Frontal cortex (tissue), 4 donors: ENCODE results near the gene MGAT5B. TPM values are rescaled to one million over a fixed set of nuclear protein-coding genes. Genes with fewer than 3 reads are reported as not detected.

Source experiments
- DNase-seq, 2 donors: peaks; one replicate each; pipeline ENCODE4 v3.0.0; 2012; ENCODE audit warnings: low spot score in 2 of 2
- FAIRE-seq: peaks from 2 replicates; lab custom pipeline; 2012; peaks lifted over from hg19 to GRCh38; lab: Jason Lieb, UNC
- total RNA-seq: library from RNA; depleted of rRNA; stranded (reverse); fragments of >200 nt; gene quantifications from one replicate; pipeline ENCODE4 v1.2.3, GENCODE V29; 2014
- donor health status: control.
- donor health status: control.
- donor health status: control.

The MGAT5B gene
- total RNA-seq, 1 donor from 2014 or later: 16.3 TPM

DNA sequence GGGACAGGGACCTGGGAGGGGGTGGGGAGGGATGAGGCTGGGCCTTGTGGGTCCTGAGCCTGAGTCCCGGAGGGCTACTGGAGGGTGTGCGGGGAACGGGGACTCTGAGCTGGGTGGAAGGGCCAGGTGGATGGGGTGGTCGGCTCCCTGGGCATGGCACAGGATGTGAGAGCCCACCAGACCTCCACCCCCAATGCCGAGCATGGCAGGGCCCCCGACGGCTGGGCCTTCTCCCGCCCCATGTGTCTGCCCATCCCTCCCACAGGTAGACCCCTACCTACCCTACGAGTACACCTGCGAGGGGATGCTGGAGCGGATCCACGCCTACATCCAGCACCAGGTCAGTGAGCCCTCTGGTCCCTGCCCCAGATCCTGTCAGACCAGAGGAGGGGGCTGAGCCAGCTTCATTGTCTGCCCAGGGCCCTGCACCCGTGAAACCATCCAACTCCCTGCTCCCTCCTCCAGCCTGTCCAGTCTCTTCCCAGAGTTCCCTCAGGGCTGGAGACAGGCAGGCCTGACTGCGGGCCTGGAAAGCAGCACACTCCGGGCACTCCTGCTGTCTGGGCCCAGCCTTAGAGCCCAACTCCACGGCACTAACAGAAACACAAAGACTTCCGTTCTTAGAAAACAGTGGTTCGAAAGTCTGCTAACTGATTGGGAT, 78.0 kb downstream of the MGAT5B start:
- DNase-seq (no peak), FAIRE-seq (no peak)

GRCh38 chr17:76946772-76947135, 78.5 kb downstream of the MGAT5B start:
- FAIRE-seq: no peak
- no peak for DNase-seq

DNA sequence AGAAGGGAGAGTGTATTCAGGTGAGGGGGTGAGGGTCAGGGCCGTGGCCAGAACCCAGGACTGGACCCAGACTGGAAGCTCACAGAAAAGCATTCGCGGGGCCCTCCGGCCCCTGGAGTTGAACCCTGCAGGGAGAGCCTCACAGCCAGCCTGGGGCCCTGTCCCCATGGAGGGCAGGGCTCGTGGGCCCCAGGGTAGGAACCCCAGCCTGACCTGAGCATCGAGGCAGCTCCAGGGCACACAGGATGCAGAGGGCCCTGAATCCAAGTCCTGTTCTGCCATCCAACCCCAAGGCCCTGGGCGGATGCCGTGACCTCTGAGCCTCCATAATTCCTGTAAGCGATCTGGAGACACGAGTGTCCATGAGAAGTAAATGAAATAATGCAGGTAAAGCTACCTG, 79.1 kb downstream of the MGAT5B start:
- FAIRE-seq: no peak
- DNase-seq: no peak

DNA sequence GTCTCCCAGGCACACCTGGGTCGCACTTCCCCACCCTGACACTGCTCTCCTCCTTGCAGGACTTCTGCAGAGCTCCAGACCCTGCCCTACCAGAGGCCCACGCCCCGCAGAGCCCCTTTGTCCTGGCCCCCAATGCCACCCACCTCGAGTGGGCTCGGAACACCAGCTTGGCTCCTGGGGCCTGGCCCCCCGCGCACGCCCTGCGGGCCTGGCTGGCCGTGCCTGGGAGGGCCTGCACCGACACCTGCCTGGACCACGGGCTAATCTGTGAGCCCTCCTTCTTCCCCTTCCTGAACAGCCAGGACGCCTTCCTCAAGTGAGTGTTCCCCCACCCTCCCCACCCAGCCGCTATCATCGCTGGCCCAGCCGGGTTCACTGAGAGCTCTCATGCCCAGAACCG, 79.6 kb downstream of the MGAT5B start:
- DNase-seq (no peak), FAIRE-seq (no peak)

DNA sequence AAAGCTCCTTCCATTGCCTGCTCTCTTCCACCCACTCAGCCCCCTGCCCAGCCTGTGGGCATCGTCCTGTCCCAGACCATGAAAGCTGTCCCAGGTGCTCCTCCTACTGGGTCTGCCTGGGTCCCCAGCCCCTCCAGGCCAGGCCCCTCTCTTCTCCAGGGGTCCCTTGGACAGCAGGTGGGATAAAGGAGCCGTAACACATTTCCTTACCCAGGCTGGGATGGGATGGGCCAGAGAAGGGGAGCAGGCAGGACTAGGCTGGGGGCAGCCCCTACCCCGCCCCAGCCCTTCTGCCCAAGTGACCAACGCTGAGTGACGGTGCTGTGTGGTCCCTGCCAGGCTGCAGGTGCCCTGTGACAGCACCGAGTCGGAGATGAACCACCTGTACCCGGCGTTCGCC, 80.1 kb downstream of the MGAT5B start:
- FAIRE-seq (no peak), DNase-seq (no peak)

DNA sequence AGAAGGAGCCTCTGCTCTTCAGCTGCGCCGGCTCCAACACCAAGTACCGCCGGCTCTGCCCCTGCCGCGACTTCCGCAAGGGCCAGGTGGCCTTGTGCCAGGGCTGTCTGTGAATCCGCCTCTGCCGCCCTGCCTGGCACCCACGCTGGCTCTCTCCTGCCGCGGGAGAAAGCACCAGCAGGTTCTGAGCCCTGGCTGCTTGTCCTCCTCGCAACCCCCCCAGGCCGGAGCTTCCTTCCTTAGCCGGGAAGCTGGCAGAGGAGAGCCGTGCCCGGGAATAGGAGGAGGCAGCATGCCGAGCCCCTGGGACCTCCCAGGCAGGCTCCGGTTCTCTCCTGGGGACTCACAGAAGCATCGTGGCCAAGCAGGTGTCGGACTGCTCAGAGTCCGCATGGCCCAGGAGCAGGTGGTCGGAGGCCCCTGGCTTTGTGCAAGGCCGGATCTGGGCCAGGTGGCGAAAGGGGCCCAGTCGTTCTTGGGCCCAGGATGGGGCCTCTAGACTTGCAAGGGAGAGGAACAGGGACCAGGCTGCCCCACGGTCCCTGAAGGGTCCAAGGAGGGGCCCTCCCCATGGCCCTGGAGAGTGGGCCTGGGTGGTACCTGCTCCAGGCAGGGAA, 80.6 kb downstream of the MGAT5B start:
- DNase-seq (no peak), FAIRE-seq (no peak)

DNA sequence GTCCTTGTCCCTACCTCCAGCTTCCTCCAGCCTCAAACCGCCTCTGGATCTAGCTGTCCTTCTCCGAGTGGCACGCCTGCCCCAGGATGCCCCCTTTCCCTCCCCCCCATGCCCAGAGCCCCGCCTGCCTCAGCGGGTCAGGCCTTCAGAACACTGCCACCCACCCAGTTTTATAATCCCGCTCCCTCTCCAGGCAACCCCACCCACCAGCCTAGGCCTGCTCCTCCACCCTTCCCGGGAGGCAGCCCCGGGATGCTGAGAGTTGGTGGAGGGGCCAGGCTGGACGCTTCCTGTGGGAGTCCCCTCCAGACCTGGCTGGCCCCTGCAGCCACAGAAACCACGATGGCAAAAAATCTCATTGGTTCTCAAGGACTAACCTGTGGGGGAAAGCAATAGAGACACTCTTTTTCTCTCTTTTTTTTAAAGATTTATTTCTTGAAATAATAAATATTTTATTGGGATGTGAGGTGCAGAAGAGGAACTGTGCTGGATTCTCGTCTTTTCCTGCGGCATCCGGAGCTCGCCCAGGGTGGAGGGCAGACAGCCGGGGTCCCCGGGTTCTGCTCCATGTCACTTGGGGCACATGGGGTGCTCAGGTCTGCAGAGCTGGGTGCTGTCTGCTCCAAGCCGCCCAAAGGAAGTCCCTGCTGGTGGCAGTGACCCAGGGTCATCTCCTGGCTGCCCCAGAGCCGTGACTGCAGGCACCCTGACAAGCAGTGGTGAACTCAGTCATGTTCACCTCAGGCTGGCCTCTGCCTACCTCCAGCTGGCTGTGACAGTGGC, 81.9 kb downstream of the MGAT5B start:
- no peak for DNase-seq
- FAIRE-seq: no peak

GRCh38 chr17:76951375-76951905, 83.2 kb downstream of the MGAT5B start:
- FAIRE-seq (no peak), DNase-seq (no peak)

DNA sequence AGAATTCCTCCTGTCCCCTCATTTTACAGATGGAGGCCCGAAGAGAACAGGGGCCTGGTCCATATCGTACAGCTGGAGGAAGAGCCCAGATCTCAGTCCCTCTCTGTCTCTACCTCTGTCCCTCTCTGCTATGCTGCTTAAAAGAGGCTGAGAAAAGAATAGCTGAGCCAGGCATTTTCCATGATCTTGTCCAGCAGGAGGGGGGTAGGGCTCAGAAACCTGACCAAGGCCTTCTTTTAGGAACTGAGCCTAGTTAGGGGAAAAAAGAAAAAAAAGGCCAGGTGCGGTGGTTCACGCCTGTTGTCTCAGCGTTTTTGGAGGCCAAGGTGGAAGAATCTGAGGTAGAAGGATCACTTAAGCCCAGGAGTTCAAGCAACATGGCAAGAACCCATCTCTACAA, 84.2 kb downstream of the MGAT5B start:
- no peak for FAIRE-seq

DNA sequence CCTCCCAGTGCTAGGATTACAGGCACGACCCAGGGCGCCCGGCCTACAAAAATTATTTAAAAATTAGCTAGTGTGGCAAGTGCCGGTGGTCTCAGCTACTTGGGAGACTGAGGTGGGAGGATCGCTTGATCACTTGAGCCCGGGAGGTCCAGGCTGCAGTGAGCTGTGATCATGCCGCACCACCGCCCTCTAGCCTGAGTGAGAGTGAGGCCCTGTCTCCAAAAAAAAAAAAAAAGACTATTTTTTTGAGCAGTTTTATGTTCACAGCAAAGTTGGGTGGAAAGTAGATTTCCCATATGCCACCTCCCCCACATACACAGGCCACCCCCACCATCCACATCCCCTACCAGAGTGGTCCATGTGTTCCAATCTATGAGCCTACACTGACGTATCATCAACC, 84.9 kb downstream of the MGAT5B start:
- DNase-seq (no peak), FAIRE-seq (no peak)

More for the DNA sequence above, 84.2 kb downstream of the MGAT5B start:
- DNase-seq: no peak

DNA sequence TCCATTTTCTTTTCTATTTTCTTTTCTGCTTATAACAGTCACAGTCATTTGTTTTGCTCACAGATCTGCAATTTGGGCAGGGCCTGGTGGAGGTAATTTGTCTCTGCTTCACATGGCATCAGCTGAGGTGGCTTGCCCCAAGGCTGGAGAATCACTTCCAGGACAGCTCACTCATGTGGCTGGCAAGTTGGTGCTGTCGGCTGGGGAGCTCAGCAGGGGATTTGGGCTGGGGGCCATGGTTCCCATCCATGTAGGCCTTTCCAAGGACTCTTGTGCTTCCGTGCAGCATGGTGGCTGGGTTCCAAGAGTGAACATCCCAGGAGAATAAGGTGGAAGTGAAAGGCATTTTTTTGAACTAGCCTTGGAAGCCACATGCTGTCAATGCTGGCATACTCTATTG, 85.7 kb downstream of the MGAT5B start:
- DNase-seq: no peak

DNA sequence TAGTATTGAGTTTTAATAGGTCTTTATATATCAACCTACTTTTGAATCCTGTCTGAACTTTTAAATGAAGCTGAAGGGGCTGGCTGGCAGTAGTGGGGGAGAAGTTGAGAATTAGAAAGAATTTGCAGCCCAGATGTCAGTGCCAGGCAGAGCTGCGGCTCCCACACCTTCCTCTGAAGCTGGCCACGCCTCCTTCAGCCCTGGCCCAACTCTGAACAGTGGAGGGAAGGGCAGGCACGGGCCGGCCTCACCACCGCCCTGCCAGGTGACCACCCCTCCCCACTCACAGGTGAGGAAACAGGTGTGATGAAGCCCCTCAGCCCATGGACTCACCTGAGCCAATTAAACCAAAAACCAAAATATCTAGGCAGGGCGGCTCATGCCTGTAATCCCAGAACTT, 87.0 kb downstream of the MGAT5B start:
- no peak for FAIRE-seq
- no peak for DNase-seq

More for the DNA sequence above, 85.7 kb downstream of the MGAT5B start:
- no peak for FAIRE-seq

DNA sequence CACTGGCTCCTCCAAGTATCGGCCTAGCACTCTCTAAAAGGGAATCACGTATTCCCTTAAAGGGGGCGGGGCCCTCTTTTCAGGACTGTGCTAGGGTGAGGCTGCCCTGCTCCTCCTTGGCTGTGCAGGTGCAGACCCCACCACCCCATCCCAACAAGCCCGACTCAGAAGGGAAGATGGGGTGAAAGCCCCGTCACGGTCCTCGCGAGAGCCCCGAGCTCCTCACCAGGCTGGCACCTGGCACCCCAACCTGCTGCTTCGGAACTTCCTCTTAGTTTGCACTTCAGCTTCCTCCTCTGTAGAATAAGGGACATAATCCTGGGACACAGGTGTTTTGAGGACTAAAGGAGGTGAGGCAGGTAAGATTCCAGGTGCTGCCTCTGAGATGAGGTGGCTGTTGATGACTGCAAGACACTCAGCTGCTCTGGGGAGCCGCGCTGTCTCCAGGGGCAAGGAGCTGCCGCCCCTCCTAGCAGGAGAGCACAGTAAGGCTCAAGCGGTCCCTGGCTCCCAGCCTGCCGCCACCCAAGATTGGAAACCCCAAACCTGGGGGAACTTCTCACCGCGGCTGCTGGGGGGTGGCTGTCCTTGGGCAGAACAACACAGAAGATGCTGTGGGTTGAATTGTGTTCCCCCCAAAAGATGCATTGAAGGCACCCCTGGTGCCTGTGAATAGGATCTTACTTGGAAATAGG, 88.8 kb downstream of the MGAT5B start:
- FAIRE-seq: no peak
- no peak for DNase-seq

GRCh38 chr17:76957678-76958464, 89.7 kb downstream of the MGAT5B start:
- FAIRE-seq: no peak
- DNase-seq: peak in 1 of 2 donors; percentile 46

- DNase-seq: no peak
- no peak for FAIRE-seq
Measured at GRCh38 chr17:76958974-76959373, 90.8 kb downstream of the MGAT5B start.

DNA sequence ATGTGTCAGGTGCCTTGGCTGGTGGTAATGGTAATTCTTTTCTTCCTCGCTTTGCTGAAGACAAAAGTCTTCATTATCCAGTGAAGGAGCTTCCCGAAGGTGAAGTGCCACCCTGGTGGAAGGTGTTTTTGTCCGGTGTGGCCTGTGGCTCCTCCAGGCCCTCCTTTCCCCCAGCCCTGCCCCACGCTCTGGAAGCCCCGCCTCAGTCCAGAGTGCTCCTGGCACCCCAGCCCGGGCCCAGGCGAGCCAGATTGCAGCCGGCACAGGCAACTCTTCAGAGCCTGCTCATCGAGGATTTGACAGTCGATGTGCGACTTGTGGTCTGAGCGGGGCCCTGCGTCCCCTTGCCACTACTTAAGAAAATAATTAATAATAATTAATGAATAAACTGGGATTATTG, 93.7 kb downstream of the MGAT5B start:
- DNase-seq (no peak), FAIRE-seq (no peak)

- FAIRE-seq (no peak), DNase-seq (no peak)
Measured at GRCh38 chr17:76962858-76963257, 94.7 kb downstream of the MGAT5B start.

DNA sequence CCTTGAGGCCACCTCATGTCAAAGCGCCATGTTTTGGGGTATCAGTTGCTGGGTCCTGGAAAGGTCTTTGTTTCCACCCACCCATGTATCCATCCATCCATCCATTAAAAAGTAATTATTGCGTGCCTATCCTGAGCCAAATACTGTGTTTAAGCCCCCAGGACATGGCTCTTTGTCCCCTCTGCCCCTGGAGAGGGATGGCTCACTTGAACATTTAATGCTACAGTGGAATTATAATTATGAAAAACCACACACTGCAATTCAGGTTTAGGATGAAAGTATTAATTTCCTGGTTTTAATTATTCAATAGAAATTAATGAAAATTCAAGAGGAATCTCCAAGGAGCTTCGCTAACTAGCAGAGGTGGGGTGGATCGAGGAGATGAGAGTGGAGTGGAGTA, 97.8 kb downstream of the MGAT5B start:
- FAIRE-seq: no peak
- no peak for DNase-seq

GRCh38 chr17:76966486-76967181, 98.4 kb downstream of the MGAT5B start:
- DNase-seq: no peak
- FAIRE-seq: no peak
